GOT3 (cell line): ENCODE data around the gene RASEF.
"Not testable (repeated sequence)": the region's sequence is repeated elsewhere in the genome, so short reads cannot be mapped to it uniquely, and the experiment has no call there.

ENCODE experiments used
- DNase-seq: peaks from one replicate; lab custom pipeline; 2025; ENCODE audit warnings: mixed read lengths; lab: John Stamatoyannopoulos, UW

Gene RASEF

GRCh38 chr9:83062651-83063527, at the start of gene RASEF:
TSS of gene RASEF (minus strand) at chr9:83063142. CDS start at chr9:83062867, 275 bp downstream.
- no peak for DNase-seq

- no peak for DNase-seq
Measured at GRCh38 chr9:83111169-83111568, 48.2 kb upstream of the RASEF start.

- DNase-seq: no peak
Measured at GRCh38 chr9:83109296-83109695, 46.4 kb upstream of the RASEF start.

GRCh38 chr9:83108208-83108607, 45.3 kb upstream of the RASEF start:
- DNase-seq: no peak

GRCh38 chr9:83106772-83107171, 43.8 kb upstream of the RASEF start:
- DNase-seq: no peak

- DNase-seq: no peak
Measured at GRCh38 chr9:83106263-83106662, 43.3 kb upstream of the RASEF start.

- DNase-seq: no peak
Measured at GRCh38 chr9:83097633-83098032, 34.7 kb upstream of the RASEF start.

GRCh38 chr9:83093311-83093710, 30.4 kb upstream of the RASEF start:
- not testable (repeated sequence) for DNase-seq

GRCh38 chr9:83081846-83082245, 18.9 kb upstream of the RASEF start:
- no peak for DNase-seq

- no peak for DNase-seq
Measured at GRCh38 chr9:83081010-83081409, 18.1 kb upstream of the RASEF start.

- not testable (repeated sequence) for DNase-seq
Measured at GRCh38 chr9:83075932-83076331, 13.0 kb upstream of the RASEF start.

- not testable (repeated sequence) for DNase-seq
Measured at GRCh38 chr9:83072498-83072897, 9.6 kb upstream of the RASEF start.

GRCh38 chr9:83071626-83072025, 8.7 kb upstream of the RASEF start:
- no peak for DNase-seq

- no peak for DNase-seq
Measured at GRCh38 chr9:83070261-83070660, 7.3 kb upstream of the RASEF start.

- no peak for DNase-seq
Measured at GRCh38 chr9:83069651-83070050, 6.7 kb upstream of the RASEF start.

- DNase-seq: no peak
Measured at GRCh38 chr9:83068414-83068813, 5.5 kb upstream of the RASEF start.

GRCh38 chr9:83067579-83067978, 4.6 kb upstream of the RASEF start:
- DNase-seq: no peak

GRCh38 chr9:83066771-83067170, 3.8 kb upstream of the RASEF start:
- no peak for DNase-seq

GRCh38 chr9:83065233-83065632, 2.3 kb upstream of the RASEF start:
- DNase-seq: no peak

GRCh38 chr9:83061990-83062650, 822 bp downstream of the RASEF start:
- DNase-seq: no peak

- no peak for DNase-seq
Measured at GRCh38 chr9:83061036-83061435, 1.9 kb downstream of the RASEF start.

GRCh38 chr9:83060556-83060955, 2.4 kb downstream of the RASEF start:
- DNase-seq: no peak

- DNase-seq: no peak
Measured at GRCh38 chr9:83059417-83059816, 3.5 kb downstream of the RASEF start.
